Measurements from ENCODE around the gene BGN. TPM values are rescaled to one million over a fixed set of nuclear protein-coding genes. Genes with fewer than 3 reads are reported as not detected.
A peak's percentile ranks its signal among the peaks of the same experiment; 100 is the strongest.

The BGN gene
- total RNA-seq, 1 donor, result 133 TPM

- peak; percentile 52 for DNase-seq (ENCODE audit: low read depth)
- peak overlapping the region; percentile 17 for H3K4me3 ChIP-seq (ENCODE audit: low read depth, low read length)
- TF ChIP-seq, protein P1, sequence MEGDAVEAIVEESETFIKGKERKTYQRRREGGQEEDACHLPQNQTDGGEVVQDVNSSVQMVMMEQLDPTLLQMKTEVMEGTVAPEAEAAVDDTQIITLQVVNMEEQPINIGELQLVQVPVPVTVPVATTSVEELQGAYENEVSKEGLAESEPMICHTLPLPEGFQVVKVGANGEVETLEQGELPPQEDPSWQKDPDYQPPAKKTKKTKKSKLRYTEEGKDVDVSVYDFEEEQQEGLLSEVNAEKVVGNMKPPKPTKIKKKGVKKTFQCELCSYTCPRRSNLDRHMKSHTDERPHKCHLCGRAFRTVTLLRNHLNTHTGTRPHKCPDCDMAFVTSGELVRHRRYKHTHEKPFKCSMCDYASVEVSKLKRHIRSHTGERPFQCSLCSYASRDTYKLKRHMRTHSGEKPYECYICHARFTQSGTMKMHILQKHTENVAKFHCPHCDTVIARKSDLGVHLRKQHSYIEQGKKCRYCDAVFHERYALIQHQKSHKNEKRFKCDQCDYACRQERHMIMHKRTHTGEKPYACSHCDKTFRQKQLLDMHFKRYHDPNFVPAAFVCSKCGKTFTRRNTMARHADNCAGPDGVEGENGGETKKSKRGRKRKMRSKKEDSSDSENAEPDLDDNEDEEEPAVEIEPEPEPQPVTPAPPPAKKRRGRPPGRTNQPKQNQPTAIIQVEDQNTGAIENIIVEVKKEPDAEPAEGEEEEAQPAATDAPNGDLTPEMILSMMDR (IDR thresholded peaks at IDR 0.05; ENCODE audit: insufficient read depth, low read length), result no peak
These were observed 20.1 kb upstream of the BGN start for GRCh38 chrX:153474718-153475117.

GRCh38 chrX:153475271-153475670 lies 19.5 kb upstream of the BGN start:
- no peak for DNase-seq (ENCODE audit: low read depth)
- TF ChIP-seq, protein P1 (IDR thresholded peaks at IDR 0.05; ENCODE audit: insufficient read depth, low read length), result no peak
- no peak overlapping the region for H3K4me3 ChIP-seq (ENCODE audit: low read depth, low read length)

DNA sequence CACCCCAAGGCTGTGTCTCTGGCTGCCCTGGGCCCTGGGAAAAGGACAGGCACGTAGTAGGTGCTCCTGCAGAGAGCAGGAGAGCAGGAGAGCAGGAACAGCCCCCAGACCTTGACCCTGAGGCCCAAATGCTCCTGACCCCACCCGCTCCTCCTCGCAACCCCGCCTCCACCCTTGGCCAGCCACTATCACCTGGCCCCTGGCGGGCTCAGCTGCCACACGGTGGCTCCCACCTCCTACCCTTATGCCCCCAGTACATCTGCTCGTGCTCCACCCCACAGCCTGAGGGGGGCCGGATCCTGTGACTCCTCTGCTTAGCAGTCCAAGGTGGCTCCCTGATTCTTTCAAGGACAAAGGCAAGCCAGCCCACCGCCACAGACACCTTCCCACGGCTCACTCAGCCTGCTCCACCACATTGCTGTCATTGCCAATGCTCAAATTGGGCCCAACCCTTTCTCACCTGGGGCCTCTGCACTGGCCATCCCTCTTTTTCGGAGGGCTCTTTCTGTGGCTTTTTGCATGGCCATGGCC lies 19.0 kb upstream of the BGN start:
- no peak for DNase-seq (ENCODE audit: low read depth)
- TF ChIP-seq, protein P1 (IDR thresholded peaks at IDR 0.05; ENCODE audit: insufficient read depth, low read length), result no peak
- H3K4me3 ChIP-seq (ENCODE audit: low read depth, low read length), result no peak overlapping the region

DNA sequence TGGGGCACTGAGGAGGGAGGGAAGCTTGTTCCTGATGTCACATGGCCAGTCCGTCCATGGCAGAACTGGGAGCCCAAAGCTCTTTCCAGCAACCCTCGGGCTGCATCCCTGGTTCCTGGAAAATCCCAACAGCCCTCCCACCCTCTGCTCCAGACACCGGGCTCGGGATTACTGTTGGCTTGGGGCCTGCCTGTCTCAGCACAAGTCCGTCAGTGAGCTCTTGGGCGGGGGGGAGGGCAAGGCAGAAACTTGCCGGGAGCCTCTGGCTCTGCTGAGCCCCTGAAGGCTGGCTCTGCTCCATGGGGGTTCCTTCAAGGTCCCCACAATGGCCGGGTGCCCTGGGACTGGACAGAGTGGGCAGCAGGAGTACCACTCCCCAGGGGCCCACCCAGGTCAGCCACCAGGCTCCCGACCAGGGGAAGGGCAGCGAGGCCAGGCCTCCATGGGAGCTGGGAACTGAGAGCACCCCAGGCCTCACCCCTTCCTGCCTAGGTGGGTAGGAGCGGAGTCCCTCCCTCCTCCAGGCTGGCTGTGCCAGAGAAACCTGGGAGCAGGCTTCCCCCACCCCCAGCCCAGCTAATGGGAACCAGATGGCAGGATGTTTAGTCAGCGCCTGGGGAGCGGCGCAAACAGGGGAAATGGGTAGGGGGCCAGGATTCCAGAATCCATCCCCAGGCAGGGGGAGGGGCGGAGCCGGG lies 18.0 kb upstream of the BGN start:
- peak; percentile 74 for DNase-seq (ENCODE audit: low read depth)
- TF ChIP-seq, protein P1 (IDR thresholded peaks at IDR 0.05; ENCODE audit: insufficient read depth, low read length), result no peak
- H3K4me3 ChIP-seq (ENCODE audit: low read depth, low read length), result no peak overlapping the region

DNA sequence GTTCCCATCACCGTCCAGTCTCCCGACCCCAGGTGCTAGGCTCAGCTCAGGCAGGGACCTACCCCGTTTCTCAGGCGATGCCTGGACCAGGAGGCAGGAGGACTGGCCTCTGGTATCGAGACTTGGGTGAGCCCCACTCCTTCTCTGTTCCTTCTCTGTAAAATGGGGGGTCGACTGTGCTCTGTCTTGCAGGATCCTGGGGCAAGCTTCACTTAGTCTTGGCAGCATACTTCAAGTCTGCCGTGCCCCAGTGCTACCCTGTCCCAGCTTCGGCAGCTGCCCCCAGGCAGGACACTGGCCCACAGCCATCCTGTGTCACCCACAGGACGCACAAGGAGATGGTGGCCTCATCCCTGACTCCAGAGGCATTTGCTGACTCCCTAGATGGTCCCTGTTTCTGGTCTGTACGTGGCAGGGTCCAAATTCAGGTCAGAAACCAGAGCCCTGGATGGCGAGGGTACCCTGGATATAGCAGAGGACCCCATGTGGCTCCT lies 17.4 kb upstream of the BGN start:
- no peak overlapping the region for H3K4me3 ChIP-seq (ENCODE audit: low read depth, low read length)
- no peak for DNase-seq (ENCODE audit: low read depth)
- TF ChIP-seq, protein P1 (IDR thresholded peaks at IDR 0.05; ENCODE audit: insufficient read depth, low read length), result no peak

DNA sequence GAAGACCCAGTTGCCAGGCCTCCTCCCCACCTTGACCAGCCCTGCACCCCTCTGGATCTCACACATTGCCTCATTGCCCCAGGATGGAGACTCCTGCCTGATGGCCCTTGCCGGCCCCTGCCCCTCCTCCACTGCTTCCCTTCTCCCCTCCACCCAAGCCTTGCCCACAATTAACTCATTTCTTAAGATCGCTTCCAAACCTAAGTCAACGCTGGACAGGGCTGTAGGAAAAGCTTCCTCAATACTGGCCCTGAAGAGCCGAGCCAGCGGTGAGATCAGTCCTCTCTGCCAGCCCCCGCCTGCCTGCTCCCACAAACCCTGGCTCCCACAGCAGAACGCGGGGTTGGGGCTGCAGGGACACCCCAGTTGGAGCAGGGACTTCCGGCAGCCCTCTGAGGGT lies 16.9 kb upstream of the BGN start:
- H3K4me3 ChIP-seq (ENCODE audit: low read depth, low read length), result no peak overlapping the region
- peak; percentile 66 for DNase-seq (ENCODE audit: low read depth)
- TF ChIP-seq, protein P1 (IDR thresholded peaks at IDR 0.05; ENCODE audit: insufficient read depth, low read length), result no peak
